Panc1 (cell line): ENCODE data around the gene ZNF622. TPM values are rescaled to one million over a fixed set of nuclear protein-coding genes. Genes with fewer than 3 reads are reported as not detected.

Source experiments
- ATAC-seq: fragments of 200-7000 bp; cut with Tn5 transposase; 2 replicates; pipeline ENCODE4 v1.9.1; 2020; ENCODE audit warnings: mild to moderate bottlenecking, moderate library complexity
- BruUV-seq: library from RNA; stranded (reverse); fragments of 400-500 nt; replicated peaks from 2 replicates; lab custom pipeline; 2021; lab: Mats Ljungman, UMichigan
- CTCF ChIA-PET: fragments of 300-600 bp; sonication (Branson Sonifier 250); formaldehyde crosslinking; loops from one replicate; lab custom pipeline; 2022; ENCODE audit warnings: antibody characterized with exemption; lab: Charles Lee
- POLR2A ChIA-PET: fragments of 300-600 bp; sonication (Branson Sonifier 250); formaldehyde crosslinking; loops from one replicate; lab custom pipeline; 2022; ENCODE audit warnings: antibody characterized with exemption; lab: Charles Lee
- DNase-seq: peaks from one replicate; pipeline ENCODE4 v3.0.0-alpha.2; 2010; ENCODE audit warnings: low read depth, low spot score
- H3K27ac ChIP-seq: 2 replicates; pipeline ENCODE4 v1.5.1; 2011; ENCODE audit warnings: mild to moderate bottlenecking, low read length, inconsistent platforms
- H3K27me3 ChIP-seq: fragments of 200-500 bp; sonication (Bioruptor generic); 2 replicates; pipeline ENCODE4 v1.6.0; 2014; ENCODE audit warnings: low read length, inconsistent platforms; ENCODE audit not compliant: control insufficient read depth, insufficient read depth
- H3K36me3 ChIP-seq: fragments of 200-500 bp; sonication (Bioruptor generic); 2 replicates; pipeline ENCODE4 v1.5.1; 2014; ENCODE audit warnings: inconsistent platforms, mild to moderate bottlenecking, low read length, moderate library complexity; ENCODE audit not compliant: control insufficient read depth, insufficient read depth
- H3K4me1 ChIP-seq: 2 replicates; pipeline ENCODE4 v1.5.1; 2011; ENCODE audit warnings: inconsistent platforms, mild to moderate bottlenecking, low read length, moderate library complexity; ENCODE audit not compliant: control insufficient read depth, insufficient read depth
- H3K4me3 ChIP-seq, 2 experiments: 2 replicates each; pipeline ENCODE4 v1.5.1; 2011 to 2012; ENCODE audit warnings: low read depth in 2 of 2, low read length in 2 of 2, mild to moderate bottlenecking in 2 of 2, inconsistent platforms in 1 of 2, moderate library complexity in 1 of 2
- H3K9me3 ChIP-seq: fragments of 200-500 bp; sonication (Bioruptor generic); 2 replicates; pipeline ENCODE4 v1.5.1; 2014; ENCODE audit warnings: low read depth, mild to moderate bottlenecking, inconsistent platforms, low read length, moderate library complexity; ENCODE audit not compliant: control insufficient read depth, insufficient read depth
- POLR2AphosphoS5 ChIP-seq: IDR thresholded peaks from 2 replicates; pipeline ENCODE4 v1.6.1; 2012; ENCODE audit warnings: mild to moderate bottlenecking, low read depth, low read length, moderate library complexity
- SIN3A ChIP-seq: IDR thresholded peaks from 2 replicates; pipeline ENCODE4 v1.6.1; 2012; ENCODE audit warnings: low read depth, mild to moderate bottlenecking, low read length, moderate library complexity, borderline replicate concordance; ENCODE audit not compliant: insufficient read depth
- TCF7L2 ChIP-seq: IDR thresholded peaks from 2 replicates; pipeline ENCODE4 v1.6.1; 2011; ENCODE audit warnings: mild to moderate bottlenecking, low read depth, low read length, inconsistent platforms
- in situ Hi-C: cut with HindIII; loops from 2 replicates; pipeline ENCODE4 v1.10.0; 2016; ENCODE audit warnings: low sequenced_read_pairs, low pct_unique_long_range_greater_than_20kb
- intact Hi-C: fragments of 100-400 bp; cut with micrococcal nuclease; formaldehyde crosslinking; loops from one replicate; pipeline ENCODE4 v1.10.0; 2022; ENCODE audit not compliant: unreplicated experiment
- total RNA-seq: library from RNA; stranded (reverse); gene quantifications from one replicate; pipeline ENCODE4 v1.2.1, GENCODE V29; 2021; ENCODE audit not compliant: unreplicated experiment
- TF ChIP-seq, protein P1 (sequence below): fragments of 450-650 bp; IDR thresholded peaks from 2 replicates; pipeline ENCODE4 v1.5.1; 2017; ENCODE audit warnings: mild to moderate bottlenecking
- TF ChIP-seq, protein P2 (sequence below), 2 experiments: IDR thresholded peaks; 2 replicates each; pipeline ENCODE4 v1.6.1; 2011 to 2012; ENCODE audit warnings: low read depth in 2 of 2, control low read depth in 1 of 2, low read length in 1 of 2, mild to moderate bottlenecking in 1 of 2, moderate library complexity in 1 of 2; ENCODE audit not compliant: insufficient read depth in 1 of 2

The ZNF622 gene
- total RNA-seq, 1 experiment from 2014 or later: 29.3 TPM

DNA sequence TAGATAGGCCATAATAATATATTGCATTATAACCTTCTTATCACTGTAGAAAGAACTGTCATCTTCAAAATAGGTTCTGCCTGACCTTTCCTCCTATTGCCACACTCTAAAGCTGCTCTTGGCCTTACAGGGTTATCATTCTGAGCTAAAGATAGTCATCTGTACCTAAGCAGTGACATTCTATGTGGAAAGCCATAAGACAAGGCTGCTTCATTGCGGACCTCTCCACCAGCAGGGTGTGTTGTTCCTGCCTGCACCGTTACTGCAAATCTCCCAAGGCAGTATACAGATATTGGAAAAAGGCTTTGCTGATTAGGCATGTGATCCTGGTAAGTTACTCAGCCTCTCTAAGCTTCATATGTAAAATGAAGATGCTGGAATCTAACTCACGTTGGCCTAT, 8.1 kb downstream of the ZNF622 start:
- intact Hi-C loops (no loop called here), in situ Hi-C loops (no loop called here)
- H3K27ac ChIP-seq: no peak overlapping the region
- no TSS peak for BruUV-seq
- no peaks in the 10 kb centered on the region for H3K9me3 ChIP-seq
- 0 out of 2 replicates have a peak, but pooled peaks cover 3% of the 10 kb centered on the region for H3K4me1 ChIP-seq
- TF ChIP-seq TCF7L2: no peak
- no peak for TF ChIP-seq POLR2AphosphoS5
- TF ChIP-seq SIN3A: no peak
- TF ChIP-seq, protein P1, sequence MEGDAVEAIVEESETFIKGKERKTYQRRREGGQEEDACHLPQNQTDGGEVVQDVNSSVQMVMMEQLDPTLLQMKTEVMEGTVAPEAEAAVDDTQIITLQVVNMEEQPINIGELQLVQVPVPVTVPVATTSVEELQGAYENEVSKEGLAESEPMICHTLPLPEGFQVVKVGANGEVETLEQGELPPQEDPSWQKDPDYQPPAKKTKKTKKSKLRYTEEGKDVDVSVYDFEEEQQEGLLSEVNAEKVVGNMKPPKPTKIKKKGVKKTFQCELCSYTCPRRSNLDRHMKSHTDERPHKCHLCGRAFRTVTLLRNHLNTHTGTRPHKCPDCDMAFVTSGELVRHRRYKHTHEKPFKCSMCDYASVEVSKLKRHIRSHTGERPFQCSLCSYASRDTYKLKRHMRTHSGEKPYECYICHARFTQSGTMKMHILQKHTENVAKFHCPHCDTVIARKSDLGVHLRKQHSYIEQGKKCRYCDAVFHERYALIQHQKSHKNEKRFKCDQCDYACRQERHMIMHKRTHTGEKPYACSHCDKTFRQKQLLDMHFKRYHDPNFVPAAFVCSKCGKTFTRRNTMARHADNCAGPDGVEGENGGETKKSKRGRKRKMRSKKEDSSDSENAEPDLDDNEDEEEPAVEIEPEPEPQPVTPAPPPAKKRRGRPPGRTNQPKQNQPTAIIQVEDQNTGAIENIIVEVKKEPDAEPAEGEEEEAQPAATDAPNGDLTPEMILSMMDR: no peak; the same call in 1 of the 2 replicates
- TF ChIP-seq, protein P2, sequence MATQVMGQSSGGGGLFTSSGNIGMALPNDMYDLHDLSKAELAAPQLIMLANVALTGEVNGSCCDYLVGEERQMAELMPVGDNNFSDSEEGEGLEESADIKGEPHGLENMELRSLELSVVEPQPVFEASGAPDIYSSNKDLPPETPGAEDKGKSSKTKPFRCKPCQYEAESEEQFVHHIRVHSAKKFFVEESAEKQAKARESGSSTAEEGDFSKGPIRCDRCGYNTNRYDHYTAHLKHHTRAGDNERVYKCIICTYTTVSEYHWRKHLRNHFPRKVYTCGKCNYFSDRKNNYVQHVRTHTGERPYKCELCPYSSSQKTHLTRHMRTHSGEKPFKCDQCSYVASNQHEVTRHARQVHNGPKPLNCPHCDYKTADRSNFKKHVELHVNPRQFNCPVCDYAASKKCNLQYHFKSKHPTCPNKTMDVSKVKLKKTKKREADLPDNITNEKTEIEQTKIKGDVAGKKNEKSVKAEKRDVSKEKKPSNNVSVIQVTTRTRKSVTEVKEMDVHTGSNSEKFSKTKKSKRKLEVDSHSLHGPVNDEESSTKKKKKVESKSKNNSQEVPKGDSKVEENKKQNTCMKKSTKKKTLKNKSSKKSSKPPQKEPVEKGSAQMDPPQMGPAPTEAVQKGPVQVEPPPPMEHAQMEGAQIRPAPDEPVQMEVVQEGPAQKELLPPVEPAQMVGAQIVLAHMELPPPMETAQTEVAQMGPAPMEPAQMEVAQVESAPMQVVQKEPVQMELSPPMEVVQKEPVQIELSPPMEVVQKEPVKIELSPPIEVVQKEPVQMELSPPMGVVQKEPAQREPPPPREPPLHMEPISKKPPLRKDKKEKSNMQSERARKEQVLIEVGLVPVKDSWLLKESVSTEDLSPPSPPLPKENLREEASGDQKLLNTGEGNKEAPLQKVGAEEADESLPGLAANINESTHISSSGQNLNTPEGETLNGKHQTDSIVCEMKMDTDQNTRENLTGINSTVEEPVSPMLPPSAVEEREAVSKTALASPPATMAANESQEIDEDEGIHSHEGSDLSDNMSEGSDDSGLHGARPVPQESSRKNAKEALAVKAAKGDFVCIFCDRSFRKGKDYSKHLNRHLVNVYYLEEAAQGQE (IDR thresholded peaks at IDR 0.05; ENCODE audit: insufficient read depth in 1 of 2, low read depth in 2 of 2, low read length in 1 of 2): no peak
- CTCF ChIA-PET: interaction anchor here (0.5 to 4.1 kb wide), 2 partner anchors 54 to 297 kb away, joined by 3 to 19 read pairs; no protein-coding TSS in a partner anchor
- POLR2A ChIA-PET: no interaction called here
- peaks cover 44% of the 10 kb centered on the region for H3K36me3 ChIP-seq
- ATAC-seq: no peak
- no peaks in the 10 kb centered on the region for H3K27me3 ChIP-seq
- no peak for DNase-seq
- no peak overlapping the region for H3K4me3 ChIP-seq

GRCh38 chr5:16456103-16456832, 9.3 kb downstream of the ZNF622 start:
- Histone ChIP-seq H3K9me3 (no peaks in the 10 kb centered on the region), H3K4me1 (0 out of 2 replicates have a peak, but pooled peaks cover 3% of the 10 kb centered on the region), H3K27ac (no peak overlapping the region; the same call in 1 of the 2 replicates), H3K36me3 (peaks cover 52% of the 10 kb centered on the region), H3K27me3 (no peaks in the 10 kb centered on the region), H3K4me3 (no peak overlapping the region)
- DNase-seq (peak; percentile 69), ATAC-seq (peak; percentile 80)
- ChIA-PET POLR2A (interaction anchor here (0.6 kb wide), 1 partner anchor 454 kb away, joined by 3 read pairs; no protein-coding TSS in a partner anchor), CTCF (interaction anchor here (0.7 to 4.1 kb wide), 3 partner anchors 207 to 1351 kb away, joined by 3 to 19 read pairs (median 4); no protein-coding TSS in a partner anchor)
- intact Hi-C loops (loop anchor here (1.0 kb wide), 1 partner anchor 296 kb away; no protein-coding TSS in a partner anchor), in situ Hi-C loops (no loop called here)
- BruUV-seq: no TSS peak
- TF ChIP-seq TCF7L2 (no peak), SIN3A (no peak)
- TF ChIP-seq, protein P1: peak; percentile 81
